HG02798 (cell line): ENCODE measurements around the gene SLC25A12.
"Not testable (repeated sequence)": the region's sequence is repeated elsewhere in the genome, so short reads cannot be mapped to it uniquely, and the experiment has no call there.

Experiments used
- ATAC-seq: cut with Tn5 transposase; IDR thresholded peaks from one replicate; pipeline ENCODE4 v1.9.1; 2021; ENCODE audit warnings: mild to moderate bottlenecking; ENCODE audit not compliant: unreplicated experiment, poor library complexity

The SLC25A12 gene

GRCh38 chr2:171834286-171834685 is 59.8 kb downstream of the SLC25A12 start:
- no peak for ATAC-seq

- no peak for ATAC-seq
Measured at GRCh38 chr2:171832489-171832888, 61.6 kb downstream of the SLC25A12 start.

GRCh38 chr2:171830039-171830438 is 64.0 kb downstream of the SLC25A12 start:
- ATAC-seq, result no peak

GRCh38 chr2:171824086-171824485 is 70.0 kb downstream of the SLC25A12 start:
- no peak for ATAC-seq

GRCh38 chr2:171822525-171823322 is 71.3 kb downstream of the SLC25A12 start:
- ATAC-seq, result no peak

GRCh38 chr2:171819453-171819852 is 74.6 kb downstream of the SLC25A12 start:
- ATAC-seq, result no peak

- no peak for ATAC-seq
Measured at GRCh38 chr2:171814883-171815282, 79.2 kb downstream of the SLC25A12 start.

GRCh38 chr2:171814174-171814573 is 79.9 kb downstream of the SLC25A12 start:
- no peak for ATAC-seq

- ATAC-seq, result no peak
Measured at GRCh38 chr2:171813729-171814128, 80.3 kb downstream of the SLC25A12 start.

- ATAC-seq, result no peak
Measured at GRCh38 chr2:171813126-171813525, 80.9 kb downstream of the SLC25A12 start.

GRCh38 chr2:171811245-171811628 is 82.8 kb downstream of the SLC25A12 start:
- no peak for ATAC-seq

- ATAC-seq, result no peak
Measured at GRCh38 chr2:171810422-171811244, 83.4 kb downstream of the SLC25A12 start.

- not testable (repeated sequence) for ATAC-seq
Measured at GRCh38 chr2:171808885-171809284, 85.2 kb downstream of the SLC25A12 start.

- no peak for ATAC-seq
Measured at GRCh38 chr2:171807831-171808393, 86.1 kb downstream of the SLC25A12 start.

- no peak for ATAC-seq
Measured at GRCh38 chr2:171807119-171807518, 86.9 kb downstream of the SLC25A12 start.

- ATAC-seq, result no peak
Measured at GRCh38 chr2:171804456-171804855, 89.6 kb downstream of the SLC25A12 start.

- ATAC-seq, result no peak
Measured at GRCh38 chr2:171803757-171804156, 90.3 kb downstream of the SLC25A12 start.

GRCh38 chr2:171800639-171801038 is 93.4 kb downstream of the SLC25A12 start:
- no peak for ATAC-seq

GRCh38 chr2:171798156-171798820 is 95.8 kb downstream of the SLC25A12 start:
- ATAC-seq, result no peak

GRCh38 chr2:171794918-171795317 is 99.1 kb downstream of the SLC25A12 start:
- ATAC-seq, result no peak
